Fibroblast of skin of left quadriceps (primary cell): ENCODE results near the gene RAP2C.
"Not testable (repeated sequence)": the region's sequence is repeated elsewhere in the genome, so short reads cannot be mapped to it uniquely, and the experiment has no call there.

ENCODE experiments used
- DNase-seq, 2 experiments: peaks; one replicate each; pipeline ENCODE4 v3.0.0-alpha.2; 2013; ENCODE audit warnings: low read depth in 2 of 2

The RAP2C gene

DNA sequence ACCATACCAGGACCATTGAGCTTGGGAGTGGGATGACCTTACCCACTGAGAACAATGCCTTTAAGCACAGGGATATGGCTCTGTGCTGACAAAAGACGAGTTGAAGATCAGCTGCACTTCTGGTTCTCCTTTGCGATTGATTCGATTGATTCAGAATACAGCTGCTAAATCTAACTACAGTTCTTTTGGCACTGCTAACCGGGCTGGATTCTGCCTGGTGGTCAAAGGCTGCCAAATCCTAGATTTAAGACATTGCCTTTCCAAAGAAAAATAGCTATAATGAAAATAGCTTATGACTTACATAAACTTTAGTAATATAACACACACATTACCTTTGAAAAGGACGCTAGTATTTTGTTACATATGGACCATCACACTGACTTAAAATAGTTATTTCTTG, 18.3 kb downstream of the RAP2C start:
- no peak for DNase-seq

DNA sequence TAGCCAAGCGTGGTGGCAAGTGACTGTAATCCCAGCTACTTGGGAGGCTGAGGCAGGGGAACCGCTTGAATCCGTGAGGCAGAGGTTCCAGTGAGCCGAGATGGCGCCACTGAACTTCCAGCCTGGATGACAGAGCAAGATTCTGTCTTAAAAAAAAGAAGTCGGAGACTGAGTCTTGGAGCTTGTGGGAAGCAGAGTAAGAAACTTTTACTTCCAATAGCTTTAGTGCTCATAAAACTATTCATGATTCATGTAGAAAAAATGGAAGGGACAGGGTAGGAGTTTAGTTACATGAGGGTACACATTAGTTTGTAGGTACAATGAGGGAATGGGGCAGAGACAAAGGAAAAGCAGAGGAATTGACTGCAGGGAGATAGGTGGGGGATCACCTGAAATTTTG, 19.3 kb downstream of the RAP2C start:
- no peak for DNase-seq

DNA sequence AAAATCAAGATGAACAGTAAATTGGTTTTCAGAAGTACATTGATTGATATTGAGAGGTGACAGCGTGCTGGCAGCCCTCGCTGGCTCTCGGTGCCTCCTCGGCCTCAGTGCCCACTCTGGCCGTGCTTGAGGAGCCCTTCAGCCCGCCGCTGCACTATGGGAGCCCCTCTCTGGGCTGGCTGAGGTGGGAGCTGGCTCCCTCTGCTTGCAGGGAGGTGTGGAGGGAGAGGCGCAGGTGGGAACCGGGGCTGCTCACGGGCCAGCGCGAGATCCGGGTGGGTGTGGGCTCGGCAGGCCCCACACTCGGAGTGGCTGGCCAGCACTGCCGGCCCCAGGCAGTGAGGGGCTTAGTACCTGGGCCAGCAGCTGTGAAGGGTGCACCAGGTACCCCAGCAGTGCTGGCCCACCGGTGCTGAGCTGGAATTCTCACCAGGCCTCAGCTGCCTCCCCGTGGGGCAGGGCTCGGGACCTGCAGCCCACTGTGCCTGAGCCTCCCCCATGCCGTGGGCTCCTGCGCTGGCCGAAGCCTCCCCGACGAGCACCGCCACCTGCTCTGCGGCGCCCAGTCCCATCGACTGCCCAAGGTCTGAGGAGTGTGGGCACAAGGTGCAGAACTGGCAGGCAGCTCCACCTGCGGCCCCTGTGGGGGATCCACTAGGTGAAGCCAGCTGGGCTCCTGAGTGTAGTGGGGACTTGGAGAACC, 25.2 kb downstream of the RAP2C start:
- no peak for DNase-seq

DNA sequence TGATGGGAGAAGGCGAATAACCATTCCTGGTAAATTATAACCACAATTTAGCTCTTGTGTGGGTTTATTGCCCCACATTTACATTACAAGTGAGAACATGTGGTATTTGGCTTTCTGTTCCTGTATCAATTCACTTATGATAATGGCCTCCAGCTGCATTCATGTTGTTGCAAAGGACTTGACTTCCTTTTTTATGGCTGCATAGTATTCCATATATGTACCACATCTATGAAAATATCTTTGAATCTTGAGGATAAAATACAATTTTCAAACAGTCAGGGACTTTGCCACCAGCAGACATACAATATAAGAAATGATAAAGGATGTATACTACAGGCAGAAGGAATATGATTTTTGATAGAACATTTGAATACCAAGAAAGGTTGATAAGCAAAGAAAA, 27.3 kb downstream of the RAP2C start:
- no peak for DNase-seq

DNA sequence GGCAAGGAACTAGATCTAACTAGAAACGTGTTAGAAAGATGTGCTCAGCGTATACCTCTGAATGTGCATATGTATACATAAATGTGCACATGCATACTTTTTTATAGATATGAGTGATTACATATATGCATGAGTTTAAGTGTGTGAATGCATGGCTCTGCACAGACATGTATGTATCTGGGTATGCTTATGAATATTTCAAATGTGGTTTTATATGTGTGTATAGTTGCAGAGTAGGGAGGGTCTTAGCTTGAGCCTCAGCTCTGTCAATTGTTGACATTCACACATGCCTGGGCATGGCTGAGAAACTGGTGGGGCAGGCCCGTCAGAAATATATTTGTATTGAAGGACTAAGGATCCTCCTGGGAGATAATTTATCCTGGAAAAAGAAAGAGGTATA, 31.1 kb downstream of the RAP2C start:
- no peak for DNase-seq

DNA sequence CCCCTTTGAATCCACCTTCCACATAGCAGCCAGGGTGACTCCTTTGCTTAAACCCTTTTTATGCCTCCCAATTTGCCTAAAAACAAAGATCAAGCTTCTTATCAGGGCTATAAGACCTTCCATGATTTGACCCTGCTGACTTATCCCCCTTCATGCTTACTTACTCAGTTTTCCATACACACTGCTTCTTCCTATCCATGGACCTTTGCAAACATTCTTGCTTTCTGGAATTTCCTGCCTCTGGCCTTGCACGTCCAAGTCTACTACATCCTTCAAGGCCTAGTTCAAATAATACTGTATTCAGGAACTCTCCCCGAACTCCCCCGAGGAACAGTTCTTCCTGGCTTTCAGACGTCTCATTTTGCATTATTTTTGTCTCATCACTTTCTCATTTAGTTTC, 31.8 kb downstream of the RAP2C start:
- DNase-seq: no peak

DNA sequence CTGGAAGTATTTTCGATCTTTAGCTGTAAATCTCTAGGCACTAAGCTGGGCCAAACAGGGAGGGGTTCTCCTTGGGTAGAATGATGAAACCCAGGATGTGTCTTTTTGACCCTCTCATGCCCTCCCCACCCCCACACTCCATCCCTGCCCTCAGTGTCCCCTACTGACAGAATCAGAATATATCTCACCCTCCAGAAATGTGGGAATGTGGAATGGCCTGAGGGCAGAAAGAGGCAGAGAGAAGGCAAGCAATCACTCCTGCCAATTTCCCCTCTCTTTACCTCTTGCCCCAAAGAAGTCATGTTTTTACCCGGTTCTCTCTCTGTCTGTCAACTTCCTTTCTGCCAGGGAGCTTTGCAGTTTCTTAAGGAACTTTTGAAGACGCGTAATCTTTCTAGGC, 34.4 kb downstream of the RAP2C start:
- DNase-seq: no peak

DNA sequence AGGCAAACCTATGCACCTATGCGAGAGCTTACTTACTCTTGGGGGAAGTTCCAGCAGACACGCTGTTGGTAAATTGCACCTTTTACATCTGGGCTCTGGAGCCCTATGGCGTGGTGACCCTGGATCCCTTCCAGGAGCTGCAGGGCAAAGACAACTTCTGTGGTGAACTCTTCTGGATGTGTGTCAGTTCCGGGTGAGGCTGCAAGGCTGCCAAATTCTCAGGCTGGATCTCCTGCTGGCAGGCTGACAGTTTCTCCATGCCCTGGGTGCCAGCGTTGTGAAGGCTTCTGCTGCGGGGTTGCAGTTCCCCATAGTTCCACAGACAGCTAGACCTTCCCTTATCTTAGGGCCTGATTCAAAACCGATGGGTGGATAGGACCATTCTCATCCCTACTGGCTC, 37.9 kb downstream of the RAP2C start:
- DNase-seq: no peak

DNA sequence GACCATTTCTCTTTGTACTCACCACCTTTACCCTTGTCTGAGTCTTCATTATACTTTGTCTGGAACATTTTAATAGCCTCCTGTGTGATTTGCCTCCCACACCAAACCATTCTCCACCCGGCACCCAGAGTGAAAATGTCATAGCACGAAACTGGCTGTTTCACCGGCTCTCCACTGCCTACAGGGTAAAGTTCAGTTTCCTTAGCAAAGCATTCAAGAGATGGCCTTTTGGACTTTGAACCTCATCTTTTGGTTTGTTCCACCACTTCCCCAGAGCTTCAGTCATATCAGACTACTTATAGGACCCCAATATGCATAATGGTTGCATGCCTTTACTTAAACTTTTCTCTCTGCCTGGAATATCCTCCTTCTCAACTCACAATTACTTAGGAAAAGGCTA, 38.3 kb downstream of the RAP2C start:
- no peak for DNase-seq

DNA sequence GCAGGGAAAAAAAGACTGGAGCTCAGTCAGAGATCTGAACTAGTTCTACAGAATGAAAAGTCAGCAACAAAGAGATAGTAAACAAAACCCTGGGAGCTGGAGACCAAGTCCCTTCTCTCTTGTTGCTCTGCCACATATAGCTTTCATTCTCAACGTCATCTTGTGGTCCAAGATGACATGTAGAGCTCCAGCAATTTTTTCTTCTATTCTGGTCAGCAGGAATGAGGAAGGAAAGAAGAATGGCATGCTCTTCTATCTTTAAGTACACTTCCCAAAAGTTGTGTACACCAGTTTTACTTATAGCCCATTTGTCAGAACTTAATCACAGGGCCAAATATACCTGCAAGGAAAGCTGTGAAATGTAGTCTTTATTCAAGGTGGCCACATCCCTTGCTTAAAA, 45.6 kb downstream of the RAP2C start:
- no peak for DNase-seq

DNA sequence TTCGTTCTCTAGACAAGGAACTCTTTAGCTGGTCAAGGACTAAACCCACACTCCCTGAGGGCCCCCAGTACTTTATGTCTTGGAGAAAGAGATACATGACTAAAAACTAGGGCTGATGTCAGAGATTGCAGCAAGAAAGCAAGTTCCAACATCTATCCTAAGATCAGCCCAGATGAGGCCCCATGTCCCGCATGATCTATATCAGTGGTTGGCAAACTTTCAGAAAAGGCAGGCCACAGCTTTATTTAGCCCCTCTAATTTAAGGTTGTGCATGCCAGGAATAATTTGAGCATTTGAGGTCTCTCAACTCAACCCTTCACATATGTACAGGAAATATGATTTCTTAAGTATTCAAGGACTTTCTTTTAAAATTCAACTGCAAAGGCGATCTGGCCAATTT, 47.4 kb downstream of the RAP2C start:
- DNase-seq: peak; percentile 36 to 38

DNA sequence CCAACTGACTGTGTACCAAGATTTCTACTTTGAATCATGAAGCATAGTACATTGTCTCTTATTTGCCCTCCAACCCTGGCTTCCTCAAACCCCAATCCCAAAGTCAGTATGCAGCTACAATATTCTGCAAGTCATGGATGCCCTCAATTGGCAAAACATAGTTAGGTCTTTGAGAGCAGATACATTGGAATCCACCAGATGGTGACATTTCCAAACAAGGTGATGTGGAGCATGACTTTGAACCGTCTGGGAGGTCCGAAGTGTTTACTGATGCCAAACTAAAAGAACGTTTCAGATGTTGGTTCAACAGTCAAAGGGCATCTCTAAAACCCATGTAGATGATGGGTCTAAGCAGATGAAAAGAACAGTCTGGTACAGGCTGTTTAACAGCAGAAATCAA, 47.8 kb downstream of the RAP2C start:
- no peak for DNase-seq

DNA sequence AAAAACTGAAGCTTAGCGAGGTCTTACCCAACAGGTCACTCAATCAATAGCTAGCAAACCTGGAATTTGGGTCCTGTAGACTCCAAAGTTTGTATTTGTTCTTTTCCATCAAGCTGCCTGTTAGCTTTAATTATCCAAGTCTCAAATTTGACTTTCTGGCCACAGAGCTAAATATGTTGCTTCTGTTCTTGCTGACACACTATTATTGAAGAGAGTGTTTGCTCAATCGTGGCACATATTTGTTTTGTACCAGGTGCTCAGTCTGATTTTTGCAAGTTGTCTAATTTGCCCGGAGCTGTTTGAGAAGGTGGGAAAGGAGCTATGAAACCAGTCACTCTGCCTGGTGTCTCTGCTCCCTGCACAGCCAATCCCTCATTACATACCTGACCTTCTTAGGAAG, 49.7 kb downstream of the RAP2C start:
- DNase-seq: no peak

DNA sequence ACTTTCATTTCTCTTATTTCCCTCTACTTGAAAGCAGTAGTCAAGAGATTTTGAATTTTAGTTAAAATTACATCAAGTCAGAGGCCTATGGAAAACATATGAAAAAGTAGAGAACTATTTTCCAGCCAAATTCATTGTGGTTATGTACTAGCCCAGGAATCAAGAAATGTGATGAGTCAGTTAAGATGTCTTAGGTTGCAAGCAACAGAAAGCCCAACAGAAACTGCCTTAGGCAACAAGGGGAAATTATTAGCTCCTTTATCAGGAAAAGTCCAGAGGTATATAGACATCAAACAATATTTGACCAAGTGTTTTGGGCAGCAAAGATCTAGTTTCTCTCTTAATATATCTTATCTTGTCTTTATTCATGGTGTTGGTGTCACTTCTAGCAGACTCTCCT, 53.6 kb downstream of the RAP2C start:
- DNase-seq: no peak

DNA sequence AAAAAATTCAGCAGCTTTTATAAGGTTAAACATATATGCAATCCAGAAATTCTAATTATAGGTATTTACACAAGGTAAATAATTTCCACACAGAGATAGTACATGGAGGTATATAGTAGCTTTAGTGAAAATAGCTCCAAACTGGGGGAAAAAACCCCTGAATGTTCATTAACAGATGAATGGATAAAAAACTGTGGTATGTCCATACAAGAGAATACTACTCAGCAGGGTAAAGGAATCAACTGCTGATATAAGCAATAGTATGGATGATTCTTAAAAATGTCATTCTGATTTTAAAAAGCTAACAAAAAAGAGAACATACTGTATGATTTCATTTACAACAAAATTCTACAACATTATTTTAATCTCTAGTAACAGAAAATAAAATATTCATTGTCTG, 54.2 kb downstream of the RAP2C start:
- DNase-seq: no peak

DNA sequence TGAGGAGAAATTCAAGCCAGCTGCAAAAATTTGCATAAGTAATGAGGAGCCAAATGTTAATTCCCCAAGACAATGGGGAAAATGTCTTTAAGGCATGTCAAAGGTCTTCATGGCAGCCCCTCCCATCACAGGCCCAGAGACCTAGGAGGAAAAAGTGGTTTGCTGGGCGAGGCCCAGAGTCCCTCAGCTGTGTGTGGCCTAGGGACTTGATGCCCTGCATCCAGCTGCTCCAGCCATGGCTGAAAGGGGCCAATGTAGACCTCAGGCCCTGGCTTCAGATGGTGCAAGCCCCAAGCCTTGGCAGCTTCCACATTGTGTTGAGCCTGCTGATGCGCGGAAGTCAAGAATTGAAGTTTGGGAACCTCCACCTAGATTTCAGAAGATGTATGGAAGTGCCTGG, 56.2 kb downstream of the RAP2C start:
- not testable (repeated sequence) for DNase-seq

DNA sequence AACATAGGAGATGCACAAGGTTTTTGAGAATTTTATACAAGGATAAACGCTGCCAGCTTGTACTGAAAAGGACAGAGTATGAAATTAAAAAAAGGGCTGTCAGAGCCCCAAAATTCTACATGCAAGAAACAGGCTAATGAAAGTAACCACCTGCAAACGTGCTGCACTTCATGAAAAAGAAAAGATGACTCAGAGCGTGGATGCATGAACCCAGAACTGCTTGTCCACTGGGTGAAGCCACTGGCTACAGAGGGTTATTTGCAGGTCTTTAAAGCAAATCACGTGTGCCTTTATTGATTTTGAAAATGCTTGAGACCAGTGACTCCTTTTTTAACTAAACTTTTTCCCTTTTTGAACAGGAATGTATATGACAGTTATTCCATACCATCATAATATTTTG, 66.1 kb downstream of the RAP2C start:
- no peak for DNase-seq
